Measurements from ENCODE around the gene MOB3B.

MOB3B gene

DNA sequence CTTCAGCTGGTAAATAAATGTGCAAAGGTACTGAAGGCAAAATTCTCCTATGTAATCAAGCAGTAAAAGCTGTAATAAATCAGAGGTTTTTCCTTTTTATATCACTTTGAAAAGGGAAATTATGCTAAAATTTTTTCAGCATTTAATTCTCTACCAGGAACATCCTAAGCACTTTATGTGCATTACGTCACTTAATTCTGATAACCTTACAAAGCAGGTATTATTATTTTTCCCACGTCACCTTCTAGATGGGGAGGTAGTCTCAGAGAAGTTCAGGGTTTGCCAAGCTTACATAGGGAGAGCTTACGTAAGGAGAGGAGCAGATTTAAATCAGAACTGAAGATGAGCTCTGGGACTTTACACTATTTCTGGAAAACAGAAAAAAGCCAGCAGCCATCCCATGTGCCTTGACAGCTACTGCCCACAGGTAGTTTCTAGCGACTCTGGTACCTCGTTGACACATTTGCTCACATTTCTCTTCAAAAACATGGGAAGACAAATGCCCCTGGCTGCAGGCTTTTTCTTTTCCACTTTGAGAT, 84.5 kb downstream of the MOB3B start:
- DNase-seq (ENCODE audit: low read depth) = no peak

DNA sequence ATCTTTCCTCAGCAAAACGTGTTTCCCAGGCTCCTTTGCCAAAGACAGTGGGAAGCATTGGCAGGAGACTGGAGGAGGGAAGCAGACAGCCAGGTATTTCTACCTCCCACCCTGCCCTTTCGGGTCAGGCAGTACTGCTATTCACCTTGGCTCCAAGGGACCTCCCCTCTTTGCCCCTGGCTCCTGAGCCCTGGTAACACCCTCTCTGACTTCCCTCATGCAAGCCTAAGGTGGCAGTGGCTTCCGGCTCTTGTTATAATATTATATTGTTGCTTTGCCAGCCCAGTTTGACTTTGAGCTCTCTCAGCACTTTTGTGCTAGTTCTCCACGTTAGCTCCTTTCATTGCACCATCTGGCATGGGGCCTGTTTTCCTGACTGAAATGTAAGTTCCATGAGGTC, 87.2 kb downstream of the MOB3B start:
- DNase-seq (ENCODE audit: low read depth) = no peak

DNA sequence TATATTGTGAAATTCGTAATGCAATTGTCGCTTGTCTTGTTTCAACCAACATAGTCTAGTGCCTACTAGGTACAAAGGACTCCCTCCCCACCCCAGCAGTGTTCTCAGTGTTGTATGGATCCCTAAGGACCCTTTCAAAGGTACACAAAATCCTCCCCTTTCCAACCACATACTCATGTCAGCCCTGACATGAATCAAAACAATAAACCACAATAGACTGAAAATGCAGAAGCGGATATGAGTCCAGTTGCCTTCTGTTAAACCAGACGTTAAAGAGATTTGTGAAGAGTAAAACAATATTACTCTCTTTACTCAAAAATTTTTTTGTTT, 87.9 kb downstream of the MOB3B start:
- no peak for DNase-seq (ENCODE audit: low read depth)

DNA sequence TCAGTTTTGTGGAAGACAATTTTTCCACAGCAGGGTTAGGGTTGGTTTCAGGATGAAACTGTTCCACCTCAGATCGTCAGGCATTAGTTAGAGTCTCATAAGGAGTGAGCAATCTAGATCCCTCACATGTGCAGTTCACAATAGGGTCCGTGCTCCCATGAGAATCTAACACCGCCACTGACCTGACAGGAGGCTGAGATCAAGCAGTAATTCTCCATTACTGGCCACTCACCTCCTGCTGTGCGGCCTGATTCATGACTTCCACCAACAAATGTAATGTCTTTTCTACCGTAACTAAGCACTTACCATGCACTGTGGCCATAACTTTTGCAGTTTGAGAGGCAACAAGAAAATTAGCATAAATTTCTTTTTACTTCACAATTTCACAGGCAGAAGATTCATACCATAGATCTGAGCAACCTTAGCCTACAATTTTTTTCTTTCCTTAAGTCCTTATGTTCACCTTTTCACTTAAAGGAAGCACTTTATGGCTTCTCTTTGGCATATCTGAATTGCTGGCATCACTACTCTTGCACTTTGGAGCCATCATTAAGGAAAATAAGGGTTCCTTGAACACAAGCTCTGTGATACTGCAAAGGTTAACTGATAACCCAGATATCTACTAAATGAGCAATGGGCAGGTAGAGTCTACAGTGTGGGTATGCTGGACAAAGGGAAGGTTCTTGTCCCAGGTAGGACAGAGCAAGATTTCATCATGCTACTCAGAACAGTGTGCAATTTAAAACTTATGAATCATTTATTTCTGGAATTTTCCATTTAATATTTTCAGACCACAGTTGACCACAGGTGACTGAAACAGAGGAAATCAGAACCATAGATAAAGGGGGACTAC, 88.5 kb downstream of the MOB3B start:
- DNase-seq (ENCODE audit: low read depth) = no peak

DNA sequence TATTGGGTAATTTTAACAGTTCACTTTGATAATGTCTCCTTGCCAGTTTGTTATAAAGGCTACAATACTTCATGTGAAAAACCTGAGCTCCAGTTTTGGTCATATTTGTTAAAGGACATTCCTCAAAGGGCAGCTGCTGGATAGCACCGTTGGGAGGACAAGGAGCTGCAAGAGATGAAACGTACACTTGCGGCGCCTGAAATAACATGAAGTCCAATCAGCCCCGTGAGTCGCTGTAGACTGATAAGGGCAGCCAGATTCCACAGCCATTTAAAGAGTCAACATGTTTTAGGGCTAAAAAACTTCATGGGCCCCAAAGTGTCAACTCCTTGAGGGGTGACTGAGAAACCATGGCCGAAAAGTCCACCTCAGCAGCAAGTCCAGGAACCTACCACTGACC, 91.1 kb downstream of the MOB3B start:
- no peak for DNase-seq (ENCODE audit: low read depth)

DNA sequence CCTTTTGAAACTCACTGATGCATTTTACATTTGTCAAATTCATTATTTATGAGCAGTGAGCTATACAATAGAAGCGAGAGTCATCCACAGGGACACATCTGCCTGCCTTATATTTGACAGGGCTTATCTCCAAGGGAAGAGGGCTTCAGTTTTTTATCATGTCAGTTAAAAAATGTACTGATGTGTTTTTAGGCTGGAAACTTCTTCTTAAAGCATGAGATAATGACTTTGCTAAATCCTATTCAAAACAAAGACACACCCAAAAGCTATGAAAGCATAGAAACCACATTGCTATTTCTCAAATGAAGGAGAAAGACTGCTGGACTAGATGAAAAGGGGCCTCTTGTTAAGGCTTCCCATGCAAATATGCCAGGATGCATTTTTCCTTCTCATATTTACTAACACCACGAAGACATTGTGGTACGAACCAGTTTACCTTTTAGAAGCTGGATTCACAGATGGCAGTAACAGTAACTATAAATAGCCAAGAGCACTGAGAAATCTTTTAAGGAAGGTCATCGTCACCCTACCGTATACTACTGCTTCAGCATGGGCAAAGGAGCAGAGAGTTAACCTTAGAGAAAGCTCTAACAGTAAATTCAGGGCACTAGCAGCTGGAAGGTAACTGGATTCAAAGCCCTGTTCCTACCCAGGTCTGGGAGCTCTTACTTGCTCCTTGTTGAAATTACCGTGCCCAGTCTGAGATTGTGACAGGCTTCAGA, 91.8 kb downstream of the MOB3B start:
- no peak for DNase-seq (ENCODE audit: low read depth)

DNA sequence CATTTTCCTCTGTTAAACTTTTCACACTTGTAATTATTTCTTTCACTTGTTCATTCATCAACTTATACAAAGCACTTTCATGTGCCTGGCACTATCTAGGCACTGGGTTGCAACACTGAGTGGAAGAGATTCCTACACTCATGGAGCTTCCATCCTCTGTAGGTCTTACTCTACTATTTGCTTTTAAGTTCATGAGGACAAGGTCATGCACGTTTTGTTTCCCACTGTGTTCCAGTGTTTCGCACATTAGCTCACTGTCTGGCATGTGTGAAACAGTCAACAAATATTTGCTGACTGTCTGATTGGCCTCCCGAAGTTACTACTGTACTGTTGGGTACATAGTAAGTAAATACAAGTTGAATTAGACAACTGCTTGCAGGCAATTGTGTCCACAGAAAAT, 93.4 kb downstream of the MOB3B start:
- DNase-seq (ENCODE audit: low read depth) = no peak

DNA sequence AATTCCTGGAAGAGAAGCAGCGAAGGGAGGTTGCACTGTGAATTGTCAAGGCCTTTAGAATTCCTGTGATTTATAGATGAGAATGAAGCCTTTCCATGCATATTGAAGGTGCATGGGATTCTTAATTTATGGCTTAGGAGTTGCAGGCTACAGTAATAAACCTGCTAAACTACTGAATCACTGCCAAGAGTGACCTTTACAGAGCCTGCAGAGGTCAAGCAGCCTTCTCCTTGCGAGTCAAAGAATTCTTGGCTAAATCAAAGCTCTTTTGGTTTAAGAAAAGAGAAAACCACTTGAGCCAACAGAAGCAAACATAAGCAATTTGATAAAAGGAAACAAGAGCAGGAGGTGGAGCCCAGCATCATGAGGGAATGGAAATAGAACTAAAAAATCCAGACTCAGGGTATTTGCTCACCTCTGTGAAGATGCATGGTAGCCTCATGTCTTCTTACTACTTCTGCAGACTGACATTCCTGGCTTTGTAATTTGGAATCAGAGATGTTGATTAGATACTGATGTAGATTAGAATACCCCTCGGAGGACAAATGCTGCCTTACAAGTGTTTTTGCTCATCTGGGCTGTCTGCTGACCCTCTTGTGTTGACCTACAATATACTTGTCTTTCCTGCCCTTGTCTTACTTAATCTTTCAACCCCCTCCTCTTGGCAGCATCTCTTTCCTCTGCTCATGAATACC, 95.8 kb downstream of the MOB3B start:
- no peak for DNase-seq (ENCODE audit: low read depth)

DNA sequence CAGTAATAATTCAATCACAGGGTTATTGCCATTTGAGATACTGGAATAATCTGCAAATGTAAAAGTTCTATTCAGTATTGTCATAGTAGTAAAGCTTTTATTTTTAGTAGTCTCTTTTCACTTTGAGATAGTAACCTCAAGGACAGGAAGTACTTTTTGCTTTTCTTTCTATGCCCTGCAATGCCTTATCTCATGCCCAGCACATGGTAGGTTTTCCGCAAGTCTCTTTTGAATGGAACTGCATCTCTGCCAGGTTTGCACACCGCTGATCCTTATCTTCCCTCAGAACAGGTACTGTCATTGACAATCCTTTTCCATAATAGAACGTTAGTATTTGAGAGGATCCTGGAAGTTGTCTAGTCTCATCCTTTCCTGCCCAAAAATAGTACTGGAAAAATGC, 97.3 kb downstream of the MOB3B start:
- no peak for DNase-seq (ENCODE audit: low read depth)

DNA sequence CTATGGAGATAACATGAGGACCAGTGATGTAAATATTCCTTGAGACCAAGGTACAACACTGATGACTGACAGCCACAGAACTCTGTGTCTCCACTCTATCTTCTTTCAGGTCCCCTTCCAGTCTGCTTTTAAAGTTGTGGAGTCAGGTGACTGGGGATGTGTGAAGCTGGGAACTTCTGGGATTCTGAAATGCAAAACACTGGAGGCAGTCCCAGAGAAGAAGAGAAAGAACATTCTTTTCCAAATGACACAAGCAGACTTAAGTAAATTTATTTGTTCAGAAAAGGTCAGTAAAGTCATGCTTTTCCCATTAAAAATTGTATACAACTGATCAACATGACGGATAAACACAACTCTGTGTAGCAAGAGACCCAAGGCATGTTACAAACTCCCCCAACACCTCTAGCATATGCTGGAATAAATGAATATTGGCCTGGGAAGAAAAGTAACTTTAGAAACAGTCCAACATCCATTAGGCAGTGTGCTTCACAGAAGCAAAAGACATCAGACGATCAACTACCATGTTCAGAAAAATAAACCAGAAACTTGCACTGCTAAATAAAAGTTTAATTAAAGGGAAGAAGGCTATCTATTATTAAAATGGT, 98.0 kb downstream of the MOB3B start:
- DNase-seq (ENCODE audit: low read depth) = no peak

DNA sequence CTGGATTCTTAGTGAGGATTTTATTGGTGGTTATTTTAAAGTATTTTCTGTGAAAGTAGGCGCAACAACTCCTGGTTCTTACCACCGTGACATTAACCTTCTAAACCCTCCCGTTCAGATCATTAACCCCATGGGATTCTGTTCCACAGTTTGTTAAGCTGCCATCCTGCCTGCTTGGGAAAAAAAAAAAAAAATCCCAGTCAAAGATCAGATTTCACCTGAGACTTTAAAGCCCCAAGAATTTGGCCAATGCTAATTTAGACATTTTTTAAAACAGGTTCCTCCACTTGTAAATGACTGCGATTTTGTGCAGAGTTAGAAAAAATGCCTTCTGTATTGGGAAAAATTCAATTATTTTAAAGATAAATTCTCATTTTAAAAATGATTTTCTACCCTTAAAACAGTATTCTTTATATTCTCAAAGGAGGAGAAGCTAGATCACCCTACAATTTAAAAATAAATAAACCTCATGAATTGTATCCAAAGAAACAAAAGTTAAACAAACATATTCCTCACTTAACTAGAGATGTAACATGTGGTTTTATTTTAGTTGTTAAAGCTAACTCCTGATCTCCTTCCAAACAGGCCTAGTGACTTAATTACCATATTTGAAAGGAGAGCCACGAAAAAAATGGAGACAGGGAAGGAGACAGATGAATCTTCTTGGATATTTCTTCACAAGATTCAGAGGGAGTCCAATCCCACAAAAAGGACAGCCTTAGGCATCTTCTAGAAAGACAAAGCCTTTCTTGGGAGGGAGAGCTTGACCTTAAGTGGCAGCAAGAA, 98.7 kb downstream of the MOB3B start:
- no peak for DNase-seq (ENCODE audit: low read depth)

DNA sequence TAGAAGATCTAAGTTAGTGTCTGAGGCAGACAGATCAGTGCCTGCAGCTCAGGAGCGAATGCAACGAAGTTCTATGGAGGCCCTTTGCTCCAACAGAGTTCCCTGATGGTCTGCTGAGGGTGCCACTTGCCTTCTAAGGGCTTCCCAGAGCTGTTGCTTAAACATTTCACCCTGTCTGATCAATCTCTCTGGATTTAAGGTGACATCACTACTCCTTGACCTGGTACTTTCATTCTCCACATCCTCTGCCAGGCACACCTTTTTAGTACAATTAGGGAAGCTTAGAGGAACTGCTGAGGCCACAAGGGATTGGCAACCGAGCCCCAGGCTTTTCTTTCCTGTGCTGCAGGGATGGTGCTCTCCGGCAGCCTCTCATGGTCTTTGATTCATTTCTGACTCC, 99.7 kb downstream of the MOB3B start:
- no peak for DNase-seq (ENCODE audit: low read depth)

DNA sequence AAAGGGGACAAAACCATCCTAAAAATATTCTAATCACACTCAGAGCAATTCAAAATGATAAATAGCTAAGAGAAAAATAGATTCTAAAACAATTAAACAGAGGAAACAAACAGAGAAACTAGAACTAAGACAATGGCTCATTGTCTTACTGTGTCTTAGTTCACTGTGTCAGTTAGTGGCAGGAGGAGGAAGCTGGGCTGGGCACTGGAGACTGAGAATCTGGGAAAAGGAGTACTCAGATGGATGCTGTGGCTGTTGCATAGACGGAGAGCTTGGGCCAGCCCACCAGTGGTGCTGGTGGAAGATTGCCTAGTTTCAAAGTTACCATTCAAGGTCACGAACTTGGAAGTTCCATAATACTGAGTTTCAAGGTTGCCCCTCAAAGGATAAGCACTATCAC, 100.2 kb downstream of the MOB3B start:
- DNase-seq (ENCODE audit: low read depth) = no peak

DNA sequence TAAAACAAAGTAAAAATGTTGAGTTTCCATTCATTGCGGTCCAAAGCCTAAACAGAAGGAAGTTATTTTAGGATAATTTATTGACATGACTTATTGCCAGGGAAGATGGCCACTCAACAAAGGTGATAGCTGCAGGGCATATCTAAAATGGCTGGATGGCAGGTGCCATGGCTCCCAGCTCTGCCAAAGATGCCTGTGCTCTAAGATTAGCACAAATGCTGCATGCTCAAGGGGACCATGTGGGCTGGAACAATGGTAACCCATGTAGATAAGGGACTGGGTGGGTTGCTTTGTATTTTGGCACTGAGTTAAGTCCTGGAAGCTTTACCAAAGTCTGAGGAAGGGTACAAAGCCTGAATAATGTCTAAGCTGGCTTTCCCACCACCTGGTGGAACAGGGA, 101.1 kb downstream of the MOB3B start:
- DNase-seq (ENCODE audit: low read depth) = no peak

DNA sequence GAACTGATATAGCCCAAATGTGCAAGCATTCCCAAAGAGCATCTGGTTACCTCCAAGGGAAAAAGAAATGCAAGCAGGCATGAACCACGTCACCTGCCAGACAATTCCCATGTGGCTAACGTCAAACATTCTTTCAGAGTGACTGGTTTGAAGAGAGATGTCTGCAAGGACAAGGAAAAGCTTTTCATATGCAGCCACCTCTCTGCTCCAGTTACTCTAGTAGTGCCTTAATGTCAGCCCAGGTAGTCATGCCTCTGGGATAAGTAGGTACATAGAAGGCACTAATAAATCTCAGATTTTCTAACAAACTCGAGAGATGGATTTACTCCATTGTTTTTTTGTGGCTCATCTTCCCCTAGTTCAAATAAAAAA, 102.4 kb downstream of the MOB3B start:
- no peak for DNase-seq (ENCODE audit: low read depth)

DNA sequence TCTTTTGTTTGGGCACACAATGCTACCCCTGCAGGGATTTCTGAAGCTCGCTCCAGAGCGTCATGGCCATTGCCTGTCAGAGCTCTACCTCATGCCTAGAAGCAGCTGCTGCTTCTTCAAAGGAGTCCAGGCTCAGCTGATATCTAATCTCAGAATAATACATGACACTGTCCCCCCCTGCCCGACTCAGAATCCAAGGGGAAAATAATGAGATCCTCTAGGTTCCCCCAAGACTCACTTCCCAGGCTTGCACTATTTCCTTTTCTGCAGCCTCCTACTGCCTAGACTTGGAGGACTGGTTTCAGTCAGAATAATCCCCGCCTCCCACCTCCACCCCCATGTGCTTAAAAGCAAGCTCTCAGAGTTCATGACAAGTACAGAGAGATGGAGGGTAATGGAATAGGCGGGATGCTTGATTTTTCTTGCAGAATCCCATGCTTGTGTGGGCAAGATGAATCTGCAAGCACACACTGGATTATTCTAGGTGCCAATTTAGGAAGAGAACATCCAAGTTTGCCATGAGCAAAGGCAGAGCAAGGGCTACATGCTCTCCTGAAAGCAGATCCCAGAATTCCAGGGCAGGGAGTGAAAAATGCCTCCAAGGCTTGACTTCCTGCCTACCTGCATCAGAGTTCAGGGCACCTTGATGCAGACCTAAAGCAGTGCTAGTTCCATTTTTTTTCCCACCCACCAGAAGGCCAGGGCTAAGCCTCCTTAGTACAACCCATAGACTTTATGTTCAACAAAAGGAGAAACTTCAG, 102.9 kb downstream of the MOB3B start:
- DNase-seq (ENCODE audit: low read depth) = no peak

DNA sequence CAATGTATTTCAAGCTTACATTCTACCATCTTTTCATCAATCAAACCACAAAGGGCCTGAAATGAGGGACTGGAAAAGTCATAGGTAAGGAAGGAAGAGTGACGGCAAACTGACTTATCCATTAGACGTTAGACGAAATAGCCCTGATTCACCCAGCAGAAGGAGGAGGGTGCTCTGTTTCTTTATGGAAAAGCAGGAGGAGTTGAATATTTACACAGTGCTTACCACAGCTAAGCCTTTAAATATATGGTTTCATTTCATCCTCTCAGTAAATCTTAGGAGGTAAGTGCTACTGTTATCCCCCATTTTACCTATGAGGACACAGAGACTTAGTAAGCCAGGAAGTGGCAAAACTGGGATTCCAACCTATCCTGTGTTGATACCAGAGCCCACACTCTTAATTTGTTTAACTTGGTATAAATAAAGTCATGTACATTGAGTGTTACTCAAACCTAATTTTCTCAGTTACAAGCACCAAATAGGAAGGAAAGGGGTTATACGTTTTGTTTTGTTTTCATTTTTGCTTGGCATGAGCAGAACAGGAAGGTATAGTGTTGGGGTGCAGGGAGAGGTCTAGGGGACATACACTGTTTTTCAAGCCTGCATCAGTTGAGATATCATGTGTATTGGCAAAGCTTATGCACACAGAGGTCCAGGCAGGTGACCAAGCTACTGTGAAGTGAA, 103.6 kb downstream of the MOB3B start:
- no peak for DNase-seq (ENCODE audit: low read depth)

DNA sequence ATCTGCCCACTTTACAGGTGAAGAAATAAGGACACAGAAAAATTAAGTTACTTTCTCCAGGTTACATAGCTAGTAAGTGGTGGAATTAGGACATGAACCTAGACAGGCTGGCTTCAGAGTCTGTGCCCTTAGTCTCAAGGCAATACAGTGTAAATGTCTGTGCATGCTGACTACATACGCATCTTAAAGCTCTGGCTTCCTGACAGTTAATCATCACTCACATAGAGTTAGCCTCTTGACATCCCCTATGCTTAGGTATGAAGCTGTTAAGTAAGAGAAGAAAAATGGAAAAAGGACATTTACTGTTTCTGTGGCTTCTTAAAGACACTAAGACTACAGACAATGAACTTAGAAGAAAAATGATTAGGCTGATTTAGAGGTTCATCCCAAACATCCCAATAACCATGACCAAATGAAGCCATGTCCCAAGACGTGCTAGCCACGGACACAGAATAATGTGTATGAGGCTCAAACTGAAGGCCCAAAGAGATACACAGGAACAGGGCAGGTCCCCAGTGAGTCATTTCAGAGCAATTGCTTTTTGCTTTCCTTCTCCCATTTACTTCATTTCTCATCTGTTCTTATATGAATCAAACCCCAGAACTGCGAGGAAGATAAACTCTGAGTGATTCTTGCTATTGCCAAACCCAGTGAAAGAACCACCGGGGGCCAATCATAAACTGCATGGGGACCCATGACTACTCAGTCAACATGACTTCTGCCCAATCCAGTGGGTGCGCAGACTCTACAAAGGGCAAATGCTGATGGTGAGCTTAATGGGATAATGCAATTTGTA, 105.5 kb downstream of the MOB3B start:
- no peak for DNase-seq (ENCODE audit: low read depth)

DNA sequence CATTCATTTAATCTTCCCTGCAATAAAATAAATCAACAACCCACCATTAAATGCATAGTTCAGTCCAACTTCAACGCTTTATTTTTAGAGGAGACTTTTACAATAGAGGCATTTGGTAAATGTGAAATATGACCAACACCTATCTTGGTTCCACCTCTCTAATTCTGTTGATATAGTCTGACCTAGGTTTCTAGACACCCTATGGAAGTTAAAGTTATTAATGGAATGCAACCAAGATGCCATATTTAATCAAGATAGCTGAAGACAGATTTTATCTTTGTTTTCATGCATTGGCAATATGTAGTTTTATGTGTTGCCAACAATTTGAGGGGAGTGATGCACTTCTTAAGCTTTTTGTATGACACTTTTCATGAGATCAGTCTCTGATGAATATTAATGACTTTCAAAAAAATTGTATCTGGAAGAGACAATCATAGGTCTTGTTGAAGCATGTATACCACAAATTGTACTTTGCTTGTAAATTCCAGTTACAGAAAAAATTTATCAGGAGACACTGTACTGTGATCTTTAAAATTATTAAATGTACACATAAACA, 107.3 kb downstream of the MOB3B start:
- DNase-seq (ENCODE audit: low read depth) = no peak
